ENCODE measurements around the gene TMEM53. TPM values are rescaled to one million over a fixed set of nuclear protein-coding genes. Genes with fewer than 3 reads are reported as not detected.

The TMEM53 gene
- total RNA-seq, 3 donors from 2014 or later: 8.3 to 9.4 (median 9.2) TPM

GRCh38 chr1:44693159-44693558 lies 18.9 kb upstream of the TMEM53 start:
- intact Hi-C loops (cut with DNase I; ENCODE audit: low total_unique reads): no loop called here
- no peak for DNase-seq (ENCODE audit: low spot score in 2 of 2)
- Histone ChIP-seq H3K27ac (no peak overlapping the region), H3K9me3 (no peaks in the 10 kb centered on the region), H3K4me1 (no peaks in the 10 kb centered on the region), H3K4me3 (no peak overlapping the region), H3K27me3 (no peaks in the 10 kb centered on the region), H3K36me3 (no peaks in the 10 kb centered on the region)
- no peak for TF ChIP-seq POLR2A (IDR thresholded peaks at IDR 0.05)
- no peak for TF ChIP-seq POLR2AphosphoS5 (IDR thresholded peaks at IDR 0.05)
- TF ChIP-seq, protein P1, sequence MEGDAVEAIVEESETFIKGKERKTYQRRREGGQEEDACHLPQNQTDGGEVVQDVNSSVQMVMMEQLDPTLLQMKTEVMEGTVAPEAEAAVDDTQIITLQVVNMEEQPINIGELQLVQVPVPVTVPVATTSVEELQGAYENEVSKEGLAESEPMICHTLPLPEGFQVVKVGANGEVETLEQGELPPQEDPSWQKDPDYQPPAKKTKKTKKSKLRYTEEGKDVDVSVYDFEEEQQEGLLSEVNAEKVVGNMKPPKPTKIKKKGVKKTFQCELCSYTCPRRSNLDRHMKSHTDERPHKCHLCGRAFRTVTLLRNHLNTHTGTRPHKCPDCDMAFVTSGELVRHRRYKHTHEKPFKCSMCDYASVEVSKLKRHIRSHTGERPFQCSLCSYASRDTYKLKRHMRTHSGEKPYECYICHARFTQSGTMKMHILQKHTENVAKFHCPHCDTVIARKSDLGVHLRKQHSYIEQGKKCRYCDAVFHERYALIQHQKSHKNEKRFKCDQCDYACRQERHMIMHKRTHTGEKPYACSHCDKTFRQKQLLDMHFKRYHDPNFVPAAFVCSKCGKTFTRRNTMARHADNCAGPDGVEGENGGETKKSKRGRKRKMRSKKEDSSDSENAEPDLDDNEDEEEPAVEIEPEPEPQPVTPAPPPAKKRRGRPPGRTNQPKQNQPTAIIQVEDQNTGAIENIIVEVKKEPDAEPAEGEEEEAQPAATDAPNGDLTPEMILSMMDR (IDR thresholded peaks at IDR 0.05): no peak

DNA sequence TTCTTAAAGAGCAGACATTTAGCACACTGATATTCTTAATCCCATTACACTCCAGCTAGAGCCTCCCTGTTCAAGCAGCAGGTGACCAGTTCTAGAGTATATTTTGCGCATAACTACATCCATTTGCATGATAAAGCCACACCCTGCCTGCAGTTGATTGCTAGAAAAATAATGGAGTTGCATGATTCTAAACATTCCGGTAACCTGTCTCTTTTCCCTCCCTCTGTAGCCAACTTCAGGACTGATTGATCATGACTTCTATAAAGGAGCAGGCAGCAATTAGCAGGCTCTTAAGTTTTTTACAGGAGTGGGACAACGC lies 15.1 kb upstream of the TMEM53 start:
- Histone ChIP-seq H3K36me3 (no peaks in the 10 kb centered on the region), H3K27me3 (no peaks in the 10 kb centered on the region), H3K4me1 (no peaks in the 10 kb centered on the region), H3K9me3 (no peaks in the 10 kb centered on the region), H3K4me3 (no peak overlapping the region), H3K27ac (no peak overlapping the region)
- intact Hi-C loops (cut with DNase I; ENCODE audit: low total_unique reads): no loop called here
- no peak for DNase-seq (ENCODE audit: low spot score in 2 of 2)
- TF ChIP-seq, protein P1 (IDR thresholded peaks at IDR 0.05): no peak
- TF ChIP-seq POLR2AphosphoS5 (IDR thresholded peaks at IDR 0.05) (no peak), POLR2A (IDR thresholded peaks at IDR 0.05) (no peak)

- H3K36me3 ChIP-seq: no peaks in the 10 kb centered on the region
- intact Hi-C loops (cut with DNase I; ENCODE audit: low total_unique reads): no loop called here
Observed at GRCh38 chr1:44688760-44689446, 14.6 kb upstream of the TMEM53 start.

GRCh38 chr1:44685881-44686280 lies 11.6 kb upstream of the TMEM53 start:
- no peaks in the 10 kb centered on the region for H3K4me1 ChIP-seq
- intact Hi-C loops (cut with DNase I; ENCODE audit: low total_unique reads): no loop called here
- DNase-seq (ENCODE audit: low spot score in 2 of 2): no peak
- H3K27me3 ChIP-seq: no peaks in the 10 kb centered on the region
- TF ChIP-seq POLR2AphosphoS5 (IDR thresholded peaks at IDR 0.05) (no peak), POLR2A (IDR thresholded peaks at IDR 0.05) (no peak)
- TF ChIP-seq, protein P1 (IDR thresholded peaks at IDR 0.05): no peak
- H3K27ac ChIP-seq: no peak overlapping the region
- no peak overlapping the region for H3K4me3 ChIP-seq
- no peaks in the 10 kb centered on the region for H3K36me3 ChIP-seq
- H3K9me3 ChIP-seq: no peaks in the 10 kb centered on the region

More at GRCh38 chr1:44688760-44689446, 14.6 kb upstream of the TMEM53 start:
- Histone ChIP-seq H3K4me1 (no peaks in the 10 kb centered on the region), H3K9me3 (no peaks in the 10 kb centered on the region), H3K27ac (no peak overlapping the region), H3K4me3 (no peak overlapping the region), H3K27me3 (no peaks in the 10 kb centered on the region)
- no peak for DNase-seq (ENCODE audit: low spot score in 2 of 2)
- TF ChIP-seq, protein P1 (IDR thresholded peaks at IDR 0.05): no peak
- TF ChIP-seq POLR2A (IDR thresholded peaks at IDR 0.05) (no peak), POLR2AphosphoS5 (IDR thresholded peaks at IDR 0.05) (no peak)

- no peak for DNase-seq (ENCODE audit: low spot score in 2 of 2)
Observed at GRCh38 chr1:44685218-44685617, 10.9 kb upstream of the TMEM53 start.

More at GRCh38 chr1:44685218-44685617, 10.9 kb upstream of the TMEM53 start:
- no peaks in the 10 kb centered on the region for H3K27me3 ChIP-seq
- TF ChIP-seq, protein P1 (IDR thresholded peaks at IDR 0.05): no peak
- TF ChIP-seq POLR2A (IDR thresholded peaks at IDR 0.05) (no peak), POLR2AphosphoS5 (IDR thresholded peaks at IDR 0.05) (no peak)
- intact Hi-C loops (cut with DNase I; ENCODE audit: low total_unique reads): no loop called here
- no peak overlapping the region for H3K4me3 ChIP-seq
- H3K36me3 ChIP-seq: no peaks in the 10 kb centered on the region
- no peaks in the 10 kb centered on the region for H3K4me1 ChIP-seq
- no peaks in the 10 kb centered on the region for H3K9me3 ChIP-seq
- no peak overlapping the region for H3K27ac ChIP-seq

Data from breast epithelium (tissue), 4 donors.